Fibroblast of lung (primary cell): ENCODE results near the gene PHIP. TPM values are rescaled to one million over a fixed set of nuclear protein-coding genes. Genes with fewer than 3 reads are reported as not detected.

Source experiments
- DNase-seq, 2 donors: peaks; one replicate each; pipeline versions ENCODE4 v3.0.0 to v3.0.0-alpha.2; 2010; ENCODE audit warnings: low read depth in 2 of 2
- H2AFZ ChIP-seq: 2 replicates; pipeline ENCODE4 v1.5.1; 2012; ENCODE audit warnings: low read length, control low read depth, inconsistent platforms
- H3K27ac ChIP-seq: 2 replicates; pipeline ENCODE4 v1.5.1; 2011; ENCODE audit warnings: low read length, control low read depth; ENCODE audit not compliant: insufficient read depth
- H3K27me3 ChIP-seq: 2 replicates; pipeline ENCODE4 v1.5.1; 2011; ENCODE audit warnings: mild to moderate bottlenecking, low read length; ENCODE audit not compliant: control insufficient read depth, insufficient read depth
- H3K36me3 ChIP-seq: 2 replicates; pipeline ENCODE4 v1.5.1; 2011; ENCODE audit warnings: low read length; ENCODE audit not compliant: control insufficient read depth, insufficient read depth
- H3K4me1 ChIP-seq: 2 replicates; pipeline ENCODE4 v1.5.1; 2011; ENCODE audit warnings: low read length; ENCODE audit not compliant: control insufficient read depth, insufficient read depth; ENCODE audit errors: extremely low read depth
- H3K4me2 ChIP-seq: 2 replicates; pipeline ENCODE4 v1.5.1; 2011; ENCODE audit warnings: low read length, control low read depth; ENCODE audit not compliant: insufficient read depth; ENCODE audit errors: extremely low read depth
- H3K4me3 ChIP-seq, 4 experiments: fragments of 200-600 bp in 1 of 4; sonication (generic) in 1 of 4; replicated peaks in 1 of 4; 2 replicates each; pipeline ENCODE4 v1.5.1; 2011 to 2016; ENCODE audit warnings: low read length in 4 of 4, low read depth in 3 of 4, mild to moderate bottlenecking in 3 of 4, control low read depth in 2 of 4, inconsistent platforms in 1 of 4, mixed read lengths in 1 of 4; ENCODE audit not compliant: insufficient read depth in 1 of 4; ENCODE audit errors: control extremely low read depth in 1 of 4
- H3K79me2 ChIP-seq: 2 replicates; pipeline ENCODE4 v1.5.1; 2012; ENCODE audit warnings: mild to moderate bottlenecking, low read length, inconsistent platforms; ENCODE audit not compliant: control insufficient read depth, insufficient read depth
- H3K9ac ChIP-seq: 2 replicates; pipeline ENCODE4 v1.5.1; 2011; ENCODE audit warnings: mild to moderate bottlenecking, low read length, control low read depth; ENCODE audit not compliant: insufficient read depth
- H3K9me3 ChIP-seq: 2 replicates; pipeline ENCODE4 v1.5.1; 2012; ENCODE audit warnings: low read depth, low read length; ENCODE audit not compliant: control insufficient read depth, insufficient read depth
- H4K20me1 ChIP-seq: 2 replicates; pipeline ENCODE4 v1.5.1; 2011; ENCODE audit warnings: low read length; ENCODE audit not compliant: control insufficient read depth, insufficient read depth; ENCODE audit errors: extremely low read depth
- EZH2 ChIP-seq: IDR thresholded peaks from 2 replicates; pipeline ENCODE4 v1.5.1; 2012; ENCODE audit warnings: low read length, control low read depth, mild to moderate bottlenecking; ENCODE audit errors: missing control alignments
- polyA plus RNA-seq, 2 donors: library from polyadenylated mRNA; depleted of rRNA in 1 of 2; stranded (reverse) in 1 of 2; unstranded in 1 of 2; fragments of >200 nt; gene quantifications; 2 replicates each; pipeline ENCODE4 v1.2.1, GENCODE V29; 2011 to 2012; ENCODE audit warnings: missing spikeins in 1 of 2
- total RNA-seq: library from RNA; depleted of rRNA; stranded (reverse); fragments of >200 nt; gene quantifications from 2 replicates; pipeline ENCODE4 v1.2.1, GENCODE V29; 2014
- TF ChIP-seq, protein P1 (sequence below), 2 donors: IDR thresholded peaks in 1 of 2; conservative IDR thresholded peaks in 1 of 2; 1 replicate in 1 of 2; 2 replicates in 1 of 2; pipeline ENCODE4 v1.5.1; 2011 to 2012; ENCODE audit warnings: low read length in 2 of 2, control low read depth in 1 of 2, inconsistent platforms in 1 of 2, low read depth in 1 of 2, mild to moderate bottlenecking in 1 of 2

Gene PHIP
- total and polyA plus RNA-seq, 2 donors (not counting 1 experiment from before 2014, with no cell fraction given) = 6.7 to 26.1 TPM

DNA sequence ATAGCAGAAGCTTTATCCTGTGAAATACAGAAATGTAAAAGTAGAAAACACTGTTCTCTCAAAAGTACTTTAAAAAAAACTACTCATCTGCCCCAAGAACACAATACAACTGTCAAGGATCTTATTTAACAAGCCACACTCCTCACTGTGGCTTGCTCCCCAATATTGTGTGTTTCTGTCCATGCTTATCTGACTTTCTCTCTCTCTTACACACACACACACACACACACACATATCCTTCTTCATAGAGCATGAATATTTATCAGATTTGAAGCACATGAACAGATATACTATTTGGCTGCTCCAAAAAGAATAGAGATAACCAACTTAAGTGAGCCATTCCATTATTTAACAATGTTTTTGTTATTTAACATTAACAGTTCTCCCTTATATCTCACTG is 3.6 kb upstream of the PHIP start:
- no peaks in the 10 kb centered on the region for H3K79me2 ChIP-seq
- TF ChIP-seq, protein P1, sequence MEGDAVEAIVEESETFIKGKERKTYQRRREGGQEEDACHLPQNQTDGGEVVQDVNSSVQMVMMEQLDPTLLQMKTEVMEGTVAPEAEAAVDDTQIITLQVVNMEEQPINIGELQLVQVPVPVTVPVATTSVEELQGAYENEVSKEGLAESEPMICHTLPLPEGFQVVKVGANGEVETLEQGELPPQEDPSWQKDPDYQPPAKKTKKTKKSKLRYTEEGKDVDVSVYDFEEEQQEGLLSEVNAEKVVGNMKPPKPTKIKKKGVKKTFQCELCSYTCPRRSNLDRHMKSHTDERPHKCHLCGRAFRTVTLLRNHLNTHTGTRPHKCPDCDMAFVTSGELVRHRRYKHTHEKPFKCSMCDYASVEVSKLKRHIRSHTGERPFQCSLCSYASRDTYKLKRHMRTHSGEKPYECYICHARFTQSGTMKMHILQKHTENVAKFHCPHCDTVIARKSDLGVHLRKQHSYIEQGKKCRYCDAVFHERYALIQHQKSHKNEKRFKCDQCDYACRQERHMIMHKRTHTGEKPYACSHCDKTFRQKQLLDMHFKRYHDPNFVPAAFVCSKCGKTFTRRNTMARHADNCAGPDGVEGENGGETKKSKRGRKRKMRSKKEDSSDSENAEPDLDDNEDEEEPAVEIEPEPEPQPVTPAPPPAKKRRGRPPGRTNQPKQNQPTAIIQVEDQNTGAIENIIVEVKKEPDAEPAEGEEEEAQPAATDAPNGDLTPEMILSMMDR (conservative IDR thresholded peaks at IDR 0.05 in 1 of 2, IDR thresholded peaks at IDR 0.05 in 1 of 2; ENCODE audit: low read depth in 1 of 2, low read length in 2 of 2) = no peak
- TF ChIP-seq EZH2 = no peak
- no peak overlapping the region for H3K4me3 ChIP-seq
- H3K9me3 ChIP-seq = no peaks in the 10 kb centered on the region
- H3K4me1 ChIP-seq = peaks cover 2% of the 10 kb centered on the region
- H3K27me3 ChIP-seq = no peaks in the 10 kb centered on the region
- H2AFZ ChIP-seq = no peak overlapping the region
- no peaks in the 10 kb centered on the region for H4K20me1 ChIP-seq
- no peak overlapping the region for H3K27ac ChIP-seq
- no peak for DNase-seq
- no peak overlapping the region for H3K4me2 ChIP-seq
- no peak overlapping the region for H3K9ac ChIP-seq
- no peaks in the 10 kb centered on the region for H3K36me3 ChIP-seq

DNA sequence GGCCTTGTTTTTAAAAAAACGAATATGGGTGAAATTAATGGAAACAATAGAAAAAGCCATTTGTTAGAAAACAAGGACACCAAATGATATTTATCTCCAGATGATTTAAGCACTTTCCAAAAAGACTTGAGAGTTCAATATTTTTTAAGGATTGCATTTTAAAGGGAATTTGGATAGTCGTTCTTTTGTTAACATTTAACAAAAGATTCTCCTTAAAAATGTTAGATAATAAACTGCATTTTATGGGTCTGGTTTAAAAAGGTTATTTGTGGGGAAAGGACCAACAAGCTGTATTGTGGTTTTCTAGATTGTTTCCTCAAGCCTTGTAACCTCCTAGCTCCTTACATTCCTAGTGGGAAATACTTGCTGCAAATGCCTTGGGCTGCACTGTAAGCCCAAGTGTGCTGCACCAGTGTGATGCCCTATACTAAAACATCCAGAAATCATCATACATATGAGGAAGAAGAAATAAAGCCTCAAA is 1.5 kb upstream of the PHIP start:
- DNase-seq = peak; percentile 45 to 47
- Histone ChIP-seq H3K4me2 (peak overlapping the region; percentile 71), H3K9ac (no peak overlapping the region), H3K4me1 (peaks cover 2% of the 10 kb centered on the region), H3K4me3 (peak overlapping the region in 3 of 4 experiments; percentile 78 to 92 (median 78)), H3K9me3 (no peaks in the 10 kb centered on the region), H3K27me3 (no peaks in the 10 kb centered on the region), H3K27ac (no peak overlapping the region), H4K20me1 (no peaks in the 10 kb centered on the region), H2AFZ (peak overlapping the region; percentile 99), H3K36me3 (no peaks in the 10 kb centered on the region), H3K79me2 (peaks cover 21% of the 10 kb centered on the region)
- TF ChIP-seq EZH2 = no peak
- TF ChIP-seq, protein P1 (conservative IDR thresholded peaks at IDR 0.05 in 1 of 2, IDR thresholded peaks at IDR 0.05 in 1 of 2; ENCODE audit: low read depth in 1 of 2, low read length in 2 of 2) = no peak

DNA sequence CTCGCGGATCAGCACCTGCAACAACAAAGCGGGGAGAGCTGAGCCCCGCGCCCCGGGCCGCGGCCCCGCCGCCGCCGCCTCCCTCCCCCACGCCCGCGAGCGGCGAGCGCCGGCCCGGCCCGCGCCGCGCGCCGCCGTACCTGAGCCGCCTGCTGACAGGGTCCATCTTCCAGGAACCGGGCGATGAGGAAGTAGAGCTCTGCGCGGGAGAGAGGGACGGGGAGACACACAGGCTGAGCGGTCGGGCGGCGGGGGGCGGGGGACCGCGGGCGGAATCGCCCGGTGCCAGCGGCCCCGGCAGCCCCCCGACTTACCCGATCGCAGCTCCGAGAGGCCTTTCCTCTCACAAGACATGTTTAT is 359 bp downstream of the PHIP start:
- Histone ChIP-seq H3K4me2 (no peak overlapping the region), H3K4me1 (peaks cover 2% of the 10 kb centered on the region), H4K20me1 (no peaks in the 10 kb centered on the region), H2AFZ (no peak overlapping the region), H3K27ac (peak overlapping the region; percentile 92), H3K9ac (peak overlapping the region; percentile 90), H3K79me2 (peaks cover 38% of the 10 kb centered on the region), H3K9me3 (no peaks in the 10 kb centered on the region), H3K4me3 (peak overlapping the region; percentile 61 to 89 (median 78)), H3K27me3 (no peaks in the 10 kb centered on the region), H3K36me3 (no peaks in the 10 kb centered on the region)
- DNase-seq = no peak
- no peak for TF ChIP-seq EZH2
- TF ChIP-seq, protein P1 (conservative IDR thresholded peaks at IDR 0.05 in 1 of 2, IDR thresholded peaks at IDR 0.05 in 1 of 2; ENCODE audit: low read depth in 1 of 2, low read length in 2 of 2) = no peak
